ENCODE results near the gene MDFI.

Gene MDFI

DNA sequence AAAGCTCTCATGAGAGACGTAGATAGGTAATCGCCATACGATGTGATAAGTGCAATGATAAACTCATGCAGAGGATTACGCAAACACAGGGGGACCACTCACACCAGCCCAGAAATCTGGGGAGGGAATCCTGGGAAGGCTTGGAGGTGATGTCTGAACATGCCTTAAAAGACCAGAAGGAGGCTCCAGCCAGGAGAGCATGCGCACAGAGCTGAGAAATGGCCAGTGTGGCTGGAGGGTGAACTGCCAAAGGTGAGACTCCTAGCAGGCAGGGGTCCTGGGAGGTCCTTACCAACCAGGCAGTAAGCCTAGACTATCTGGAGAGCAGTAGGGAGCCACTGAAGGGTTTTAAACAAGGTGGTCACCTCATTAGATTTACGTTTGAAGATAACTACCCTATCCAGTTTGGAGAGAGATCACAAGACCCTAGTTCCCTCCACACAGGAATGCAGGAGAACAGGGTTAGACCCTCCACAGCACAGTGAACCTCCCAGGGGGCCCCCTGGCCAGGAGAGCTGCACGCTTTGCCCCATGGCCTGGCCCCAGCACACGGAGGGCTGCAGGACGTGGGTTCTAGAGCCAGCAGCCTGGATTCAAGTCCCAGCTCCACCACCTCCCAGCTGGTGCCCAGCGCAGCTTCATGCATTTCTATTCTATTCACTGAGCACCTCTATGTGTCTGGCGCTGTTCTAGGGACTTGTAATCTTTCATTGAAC is 13.1 kb downstream of the MDFI start:
- DNase-seq: no peak

DNA sequence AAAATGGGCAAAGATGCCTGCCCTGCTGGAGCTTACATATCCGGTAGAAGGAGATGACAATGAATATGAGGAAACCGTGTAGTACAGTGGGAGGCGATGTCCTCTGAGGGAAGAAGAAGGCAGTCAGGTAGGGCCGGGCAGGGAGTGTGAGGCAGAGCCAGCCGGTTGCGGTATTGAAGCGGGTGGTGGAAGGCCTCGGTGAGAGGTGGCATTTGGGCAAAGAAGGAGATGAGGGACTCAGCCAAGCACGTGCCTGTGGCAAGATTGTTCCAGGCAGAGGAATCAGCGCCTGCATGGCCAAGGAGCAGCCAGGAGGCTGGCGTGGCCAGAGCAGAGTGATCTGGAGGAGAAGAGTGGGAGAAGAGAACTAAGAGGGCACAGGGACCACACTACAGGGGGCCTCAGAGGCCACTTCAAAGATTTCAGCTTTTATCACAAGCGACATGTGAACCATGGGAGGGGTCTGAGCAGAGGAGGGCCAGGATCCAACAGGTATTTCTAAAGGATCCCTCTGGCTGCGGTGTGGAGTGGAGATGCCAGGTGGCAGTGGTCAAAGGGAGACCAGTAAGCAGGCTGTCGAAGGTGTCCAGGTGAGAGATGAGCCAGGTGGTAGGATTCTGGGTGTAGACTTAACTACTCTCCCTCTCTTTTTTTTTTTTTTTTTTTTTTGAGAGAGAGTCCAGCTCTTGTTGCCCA is 13.8 kb downstream of the MDFI start:
- no peak for DNase-seq

DNA sequence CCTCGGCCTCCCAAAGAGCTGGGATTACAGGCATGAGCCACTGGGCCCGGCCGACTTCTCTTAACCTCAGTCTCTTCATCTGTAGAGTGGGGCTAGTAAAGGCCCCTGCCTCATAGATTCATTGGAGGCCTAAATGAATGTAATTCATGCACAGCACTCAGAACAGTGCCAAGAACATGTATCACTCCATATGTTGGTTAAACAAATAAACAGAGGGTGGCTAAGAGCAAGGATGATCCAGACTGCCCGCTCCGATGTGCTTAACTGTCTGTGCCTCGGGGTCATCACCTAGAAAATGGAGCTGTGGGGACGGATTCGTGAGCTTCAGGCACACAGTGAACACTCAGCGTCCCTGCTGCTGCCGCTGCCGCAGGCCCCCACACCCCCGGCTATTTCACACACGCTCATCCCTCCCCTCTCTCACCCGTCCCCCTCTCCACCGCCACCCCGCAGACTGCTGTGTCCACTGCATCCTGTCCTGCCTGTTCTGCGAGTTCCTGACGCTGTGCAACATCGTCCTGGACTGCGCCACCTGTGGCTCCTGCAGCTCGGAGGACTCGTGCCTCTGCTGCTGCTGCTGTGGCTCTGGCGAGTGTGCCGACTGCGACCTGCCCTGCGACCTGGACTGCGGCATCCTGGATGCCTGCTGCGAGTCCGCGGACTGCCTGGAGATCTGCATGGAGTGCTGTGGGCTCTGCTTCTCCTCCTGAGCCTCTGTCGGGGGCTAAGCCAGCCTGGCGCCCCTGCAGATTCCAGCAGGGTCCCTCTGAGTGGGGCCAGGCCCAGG is 14.8 kb downstream of the MDFI start:
- DNase-seq: no peak

- no peak for DNase-seq
These were observed 15.4 kb downstream of the MDFI start for GRCh38 chr6:41653691-41654090.

GRCh38 chr6:41654151-41654697 is 16.0 kb downstream of the MDFI start:
- peak; percentile 48 for DNase-seq

- no peak for DNase-seq
These were observed 16.5 kb downstream of the MDFI start for GRCh38 chr6:41654698-41655151.

GRCh38 chr6:41655176-41655575 is 16.9 kb downstream of the MDFI start:
- no peak for DNase-seq

GRCh38 chr6:41655646-41656001 is 17.4 kb downstream of the MDFI start:
- no peak for DNase-seq

- DNase-seq: peak; percentile 69
These were observed 17.9 kb downstream of the MDFI start for GRCh38 chr6:41656002-41656691.

DNA sequence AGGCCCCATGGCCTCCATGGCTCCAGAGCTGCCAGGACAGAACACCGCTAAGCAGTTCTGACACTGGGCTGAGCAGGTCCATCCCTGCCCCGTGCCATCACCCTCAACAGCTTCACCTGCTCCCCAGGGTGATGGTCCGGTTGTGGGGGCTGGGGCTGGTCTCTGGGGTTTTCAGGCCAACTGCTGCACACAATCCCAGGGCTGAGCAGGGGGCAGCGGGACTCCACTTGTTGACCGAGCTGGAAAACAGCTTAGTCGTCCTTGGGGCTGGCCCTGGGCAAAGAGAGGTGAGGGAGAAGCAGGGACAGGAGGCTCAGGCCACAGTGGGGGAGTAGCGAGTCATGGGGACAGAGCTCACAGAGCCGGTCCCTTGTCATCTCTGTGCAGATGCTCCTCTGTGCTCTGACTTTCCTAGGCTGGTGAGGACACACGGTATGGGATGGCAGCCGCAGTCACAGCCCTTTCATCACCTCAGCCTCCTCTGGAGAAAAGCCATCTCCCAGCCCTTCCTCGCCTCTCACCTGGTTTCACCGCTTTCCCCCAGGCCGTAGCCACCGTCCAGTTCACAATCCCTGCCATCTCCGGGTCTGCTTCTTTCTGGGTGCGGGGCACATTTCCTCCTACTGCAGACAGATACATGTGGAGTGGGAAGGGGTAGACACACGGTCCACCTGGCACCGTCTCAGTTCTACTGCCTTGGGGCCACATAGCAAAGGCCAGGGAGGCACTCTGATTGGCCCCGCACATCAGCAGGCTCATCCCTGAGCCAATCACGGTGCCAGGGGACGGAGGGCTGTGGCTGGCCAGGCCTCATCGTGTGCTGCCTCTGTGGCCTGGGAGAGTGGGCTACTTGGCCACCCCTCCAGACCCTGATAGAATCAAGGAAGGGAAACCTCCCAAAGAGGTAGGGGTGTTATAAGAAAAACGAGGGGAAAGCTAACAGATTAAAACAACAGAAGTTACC is 19.1 kb downstream of the MDFI start:
- DNase-seq: no peak

DNA sequence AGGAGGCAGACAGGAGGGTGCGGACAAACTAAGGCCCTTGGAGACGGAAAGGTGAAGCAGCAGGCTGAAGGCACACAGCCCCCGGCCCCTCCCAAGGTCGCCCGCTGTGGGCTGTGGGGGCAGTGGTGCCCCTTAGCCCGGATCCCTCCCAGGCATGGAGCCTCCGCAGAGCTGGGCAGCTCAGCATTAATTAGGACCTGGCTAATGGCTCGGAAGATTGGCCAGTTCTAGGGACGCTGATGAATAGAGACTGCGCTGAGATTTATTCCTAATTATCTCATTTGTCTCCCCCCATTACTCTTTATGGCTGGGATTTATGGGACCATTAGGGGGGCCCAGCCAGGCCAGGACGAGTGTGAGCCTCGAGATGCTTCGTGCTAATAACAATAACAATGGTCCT is 20.4 kb downstream of the MDFI start:
- DNase-seq: no peak

- no peak for DNase-seq
These were observed 21.7 kb downstream of the MDFI start for GRCh38 chr6:41659935-41660334.

- no peak for DNase-seq
These were observed 25.3 kb downstream of the MDFI start for GRCh38 chr6:41663568-41663967.

DNA sequence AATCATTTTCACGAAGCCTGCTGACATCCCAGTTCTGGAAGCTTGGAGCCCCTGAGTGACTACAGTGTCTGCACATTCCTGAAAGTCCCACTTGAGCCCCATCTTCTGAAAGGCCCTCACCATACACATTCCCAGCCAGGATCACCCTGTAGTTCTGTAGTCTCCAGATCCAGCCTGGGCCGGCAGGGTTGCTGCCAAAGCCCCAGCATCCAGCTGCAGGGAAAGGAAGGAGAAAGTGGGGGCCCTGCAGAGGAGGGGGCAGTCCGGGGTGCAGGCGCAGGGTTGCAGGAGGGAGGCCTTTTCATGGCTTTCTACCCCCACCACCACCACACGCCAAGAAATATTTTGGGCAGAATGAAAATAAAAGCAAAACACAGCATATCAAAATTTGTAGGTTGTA is 26.0 kb downstream of the MDFI start:
- DNase-seq: no peak

- DNase-seq: no peak
These were observed 28.9 kb downstream of the MDFI start for GRCh38 chr6:41667195-41667594.

GRCh38 chr6:41668968-41669367 is 30.7 kb downstream of the MDFI start:
- DNase-seq: no peak

GRCh38 chr6:41670703-41671360 is 32.6 kb downstream of the MDFI start:
- no peak for DNase-seq

DNA sequence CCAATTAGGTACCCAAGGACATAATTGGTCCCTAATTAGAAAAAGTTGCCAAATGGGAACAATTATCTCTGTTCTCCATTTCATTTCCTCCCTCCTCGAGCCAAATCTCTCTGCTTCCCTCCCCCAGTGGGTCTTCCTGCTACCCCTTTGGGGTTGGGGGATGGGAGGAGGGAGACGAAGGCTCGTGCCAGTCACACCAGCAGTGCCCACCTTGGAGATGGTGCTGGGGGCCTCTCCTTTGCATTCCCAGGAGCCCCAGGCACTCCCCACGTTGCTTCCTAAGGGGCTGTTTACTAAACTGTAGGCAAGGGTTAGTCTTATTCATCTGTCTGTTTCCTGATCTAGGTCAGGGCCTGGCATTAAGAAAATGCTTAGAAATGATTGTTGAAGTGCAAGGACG is 33.1 kb downstream of the MDFI start:
- DNase-seq: no peak

DNA sequence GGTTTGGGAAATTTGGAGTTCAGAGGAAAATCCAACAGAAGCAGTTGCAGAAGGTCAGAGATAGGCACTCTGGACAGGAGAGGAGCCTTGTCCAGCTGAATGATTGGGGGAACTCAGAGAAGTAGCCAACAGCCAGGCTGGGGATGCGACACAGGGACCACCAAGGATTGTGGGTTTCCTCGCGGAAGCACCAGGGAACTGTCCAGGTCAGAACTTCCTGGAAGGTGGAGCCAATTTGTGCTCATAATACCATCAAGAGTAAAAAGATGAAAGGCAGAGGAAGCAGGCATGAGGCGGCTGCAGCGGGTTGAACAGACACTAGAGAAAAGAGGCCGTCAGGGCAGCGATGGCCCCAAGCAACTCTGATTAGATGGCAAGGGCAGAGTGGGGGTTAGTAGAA is 33.7 kb downstream of the MDFI start:
- no peak for DNase-seq

- no peak for DNase-seq
These were observed 34.8 kb downstream of the MDFI start for GRCh38 chr6:41672816-41673703.

Data from fibroblast of skin of abdomen (primary cell).